WTC11 (cell line): ENCODE measurements around the gene METTL24. TPM values are rescaled to one million over a fixed set of nuclear protein-coding genes. Genes with fewer than 3 reads are reported as not detected.

Experiments used
- ATAC-seq: fragments of 200-7000 bp; cut with Tn5 transposase; 2 replicates; pipeline ENCODE4 v1.10.0; 2021; ENCODE audit warnings: mild to moderate bottlenecking, moderate library complexity
- CTCF ChIA-PET: fragments of 300-600 bp; sonication (Branson Sonifier 250); formaldehyde crosslinking; loops from one replicate; lab custom pipeline; 2021; ENCODE audit warnings: antibody characterized with exemption; lab: Charles Lee
- POLR2A ChIA-PET: fragments of 350-600 bp; sonication (Branson Sonifier 250); formaldehyde crosslinking; loops from one replicate; lab custom pipeline; 2021; ENCODE audit warnings: antibody characterized with exemption; lab: Charles Lee
- DNase-seq: peaks from one replicate; pipeline ENCODE4 v3.0.0; 2021; ENCODE audit warnings: low spot score
- H3K27ac Mint-ChIP-seq: 2 replicates; pipeline ENCODE4 v1.8.0; 2021; ENCODE audit warnings: mixed read lengths
- H3K27me3 Mint-ChIP-seq: 2 replicates; pipeline ENCODE4 v1.8.0; 2021; ENCODE audit warnings: low read depth, mild to moderate bottlenecking, moderate library complexity, mixed read lengths
- H3K36me3 Mint-ChIP-seq: 2 replicates; pipeline ENCODE4 v1.8.0; 2021; ENCODE audit warnings: mixed read lengths
- H3K4me1 Mint-ChIP-seq: 2 replicates; pipeline ENCODE4 v1.8.0; 2022; ENCODE audit warnings: mixed read lengths
- H3K4me3 Mint-ChIP-seq: 2 replicates; pipeline ENCODE4 v1.8.0; 2021; ENCODE audit warnings: mild to moderate bottlenecking, moderate library complexity, mixed read lengths
- H3K9me3 Mint-ChIP-seq: 2 replicates; pipeline ENCODE4 v1.8.0; 2021; ENCODE audit warnings: mixed read lengths
- AFF4 ChIP-seq: sonication (generic); formaldehyde crosslinking; IDR thresholded peaks from 2 replicates; pipeline ENCODE4 v1.8.1; 2023; ENCODE audit warnings: mild to moderate bottlenecking, missing genetic modification reagents, borderline replicate concordance
- CDX4 ChIP-seq: fragments of 250-450 bp; sonication (Bioruptor Pico); IDR thresholded peaks from 2 replicates; pipeline ENCODE4 v1.9.0; 2021; ENCODE audit warnings: moderate library complexity, mild to moderate bottlenecking, inconsistent platforms, borderline replicate concordance
- CREB1 ChIP-seq: sonication (generic); formaldehyde crosslinking; IDR thresholded peaks from 2 replicates; pipeline ENCODE4 v1.8.0; 2023; ENCODE audit warnings: mild to moderate bottlenecking, missing genetic modification reagents
- CTCF ChIP-seq: fragments of 200-600 bp; IDR thresholded peaks from 2 replicates; pipeline ENCODE4 v1.8.0; 2022; ENCODE audit warnings: antibody characterized with exemption
- ELF4 ChIP-seq: sonication (generic); formaldehyde crosslinking; IDR thresholded peaks from 2 replicates; pipeline ENCODE4 v1.8.1; 2022; ENCODE audit warnings: low read depth, mild to moderate bottlenecking, moderate library complexity, missing genetic modification reagents
- FOXP1 ChIP-seq: sonication (generic); formaldehyde crosslinking; IDR thresholded peaks from 2 replicates; pipeline ENCODE4 v1.8.0; 2022; ENCODE audit warnings: missing genetic modification reagents, mild to moderate bottlenecking, moderate library complexity, borderline replicate concordance
- JAZF1 ChIP-seq: fragments of 250-450 bp; sonication (Bioruptor Pico); IDR thresholded peaks from 2 replicates; pipeline ENCODE4 v1.9.0; 2021; ENCODE audit warnings: moderate library complexity, mild to moderate bottlenecking, inconsistent platforms
- KAT7 ChIP-seq: sonication (generic); formaldehyde crosslinking; IDR thresholded peaks from 2 replicates; pipeline ENCODE4 v1.8.1; 2023; ENCODE audit warnings: missing genetic modification reagents, mild to moderate bottlenecking, borderline replicate concordance
- MAX ChIP-seq: sonication (generic); formaldehyde crosslinking; IDR thresholded peaks from 2 replicates; pipeline ENCODE4 v1.8.0; 2022; ENCODE audit warnings: mild to moderate bottlenecking, missing genetic modification reagents
- NFE2L1 ChIP-seq: sonication (generic); formaldehyde crosslinking; IDR thresholded peaks from 2 replicates; pipeline ENCODE4 v1.8.1; 2023; ENCODE audit warnings: missing genetic modification reagents
- SP1 ChIP-seq: sonication (generic); formaldehyde crosslinking; conservative IDR thresholded peaks from 2 replicates; pipeline ENCODE4 v1.8.1; 2022; ENCODE audit warnings: missing genetic modification reagents
- USF2 ChIP-seq: sonication (generic); formaldehyde crosslinking; IDR thresholded peaks from 2 replicates; pipeline ENCODE4 v1.8.1; 2023; ENCODE audit warnings: mild to moderate bottlenecking, missing genetic modification reagents, moderate library complexity
- ZBTB43 ChIP-seq: sonication (generic); formaldehyde crosslinking; IDR thresholded peaks from 2 replicates; pipeline ENCODE4 v1.8.1; 2023; ENCODE audit warnings: mild to moderate bottlenecking, missing genetic modification reagents
- ZNF232 ChIP-seq: sonication (generic); formaldehyde crosslinking; IDR thresholded peaks from 2 replicates; pipeline ENCODE4 v1.8.0; 2022; ENCODE audit warnings: mild to moderate bottlenecking, missing genetic modification reagents
- total RNA-seq: library from RNA; stranded (reverse); gene quantifications from 3 replicates; pipeline ENCODE4 v1.2.3, GENCODE V29; 2021
- TF ChIP-seq, protein P1 (sequence below): fragments of 250-450 bp; sonication (Bioruptor Pico); IDR thresholded peaks from 2 replicates; pipeline ENCODE4 v1.9.0; 2021; ENCODE audit warnings: mild to moderate bottlenecking, borderline replicate concordance
- TF ChIP-seq, protein P2 (sequence below): sonication (generic); formaldehyde crosslinking; IDR thresholded peaks from 2 replicates; pipeline ENCODE4 v1.8.0; 2022; ENCODE audit warnings: missing genetic modification reagents
- TF ChIP-seq, protein P3 (sequence below): fragments of 250-450 bp; sonication (Bioruptor Pico); IDR thresholded peaks from 2 replicates; pipeline ENCODE4 v2.1.2; 2022; ENCODE audit warnings: mild to moderate bottlenecking, moderate library complexity

METTL24 gene
- total RNA-seq, 1 experiment from 2014 or later, result 0.31 TPM

DNA sequence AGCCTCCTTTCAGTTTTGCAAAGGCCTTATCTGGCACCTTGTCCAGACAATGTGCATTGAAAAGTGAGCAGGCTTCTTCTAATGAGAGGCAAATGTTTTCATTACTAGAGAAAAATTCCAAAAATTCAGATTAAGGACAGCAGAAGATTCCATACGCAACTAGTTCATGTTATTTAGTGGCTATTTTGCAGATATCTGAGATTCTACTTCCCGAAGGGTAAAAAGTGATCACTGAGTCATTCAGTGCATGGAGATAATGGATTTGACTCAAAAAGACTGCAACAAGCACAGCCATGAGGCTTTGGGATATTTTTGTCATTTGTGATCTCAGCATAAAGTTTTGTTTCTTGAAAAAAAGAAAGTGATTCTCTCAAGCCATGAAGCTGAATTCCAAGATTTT, 29.9 kb downstream of the METTL24 start (continued):
- TF ChIP-seq, protein P1, sequence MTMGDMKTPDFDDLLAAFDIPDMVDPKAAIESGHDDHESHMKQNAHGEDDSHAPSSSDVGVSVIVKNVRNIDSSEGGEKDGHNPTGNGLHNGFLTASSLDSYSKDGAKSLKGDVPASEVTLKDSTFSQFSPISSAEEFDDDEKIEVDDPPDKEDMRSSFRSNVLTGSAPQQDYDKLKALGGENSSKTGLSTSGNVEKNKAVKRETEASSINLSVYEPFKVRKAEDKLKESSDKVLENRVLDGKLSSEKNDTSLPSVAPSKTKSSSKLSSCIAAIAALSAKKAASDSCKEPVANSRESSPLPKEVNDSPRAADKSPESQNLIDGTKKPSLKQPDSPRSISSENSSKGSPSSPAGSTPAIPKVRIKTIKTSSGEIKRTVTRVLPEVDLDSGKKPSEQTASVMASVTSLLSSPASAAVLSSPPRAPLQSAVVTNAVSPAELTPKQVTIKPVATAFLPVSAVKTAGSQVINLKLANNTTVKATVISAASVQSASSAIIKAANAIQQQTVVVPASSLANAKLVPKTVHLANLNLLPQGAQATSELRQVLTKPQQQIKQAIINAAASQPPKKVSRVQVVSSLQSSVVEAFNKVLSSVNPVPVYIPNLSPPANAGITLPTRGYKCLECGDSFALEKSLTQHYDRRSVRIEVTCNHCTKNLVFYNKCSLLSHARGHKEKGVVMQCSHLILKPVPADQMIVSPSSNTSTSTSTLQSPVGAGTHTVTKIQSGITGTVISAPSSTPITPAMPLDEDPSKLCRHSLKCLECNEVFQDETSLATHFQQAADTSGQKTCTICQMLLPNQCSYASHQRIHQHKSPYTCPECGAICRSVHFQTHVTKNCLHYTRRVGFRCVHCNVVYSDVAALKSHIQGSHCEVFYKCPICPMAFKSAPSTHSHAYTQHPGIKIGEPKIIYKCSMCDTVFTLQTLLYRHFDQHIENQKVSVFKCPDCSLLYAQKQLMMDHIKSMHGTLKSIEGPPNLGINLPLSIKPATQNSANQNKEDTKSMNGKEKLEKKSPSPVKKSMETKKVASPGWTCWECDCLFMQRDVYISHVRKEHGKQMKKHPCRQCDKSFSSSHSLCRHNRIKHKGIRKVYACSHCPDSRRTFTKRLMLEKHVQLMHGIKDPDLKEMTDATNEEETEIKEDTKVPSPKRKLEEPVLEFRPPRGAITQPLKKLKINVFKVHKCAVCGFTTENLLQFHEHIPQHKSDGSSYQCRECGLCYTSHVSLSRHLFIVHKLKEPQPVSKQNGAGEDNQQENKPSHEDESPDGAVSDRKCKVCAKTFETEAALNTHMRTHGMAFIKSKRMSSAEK (CRISPR knock-in tag), result no peak
- no peak for TF ChIP-seq FOXP1 (CRISPR knock-in tag)
- TF ChIP-seq, all 79 proteins: peak for 0

- ATAC-seq, result no peak
- Mint-ChIP-seq H3K4me3 (no peak overlapping the region), H3K9me3 (no peaks in the 10 kb centered on the region), H3K27me3 (peaks cover under 1% of the 10 kb centered on the region; the same call in 1 of the 2 replicates), H3K4me1 (peaks cover 55% of the 10 kb centered on the region), H3K36me3 (no peaks in the 10 kb centered on the region), H3K27ac (no peak overlapping the region)
- ChIA-PET CTCF (interaction anchor here (2.8 kb wide), 1 partner anchor 14 kb away, joined by 19 read pairs; no protein-coding TSS in a partner anchor), POLR2A (interaction anchor here (0.6 kb wide), 1 partner anchor 22 kb away, joined by 3 read pairs; no protein-coding TSS in a partner anchor)
- no peak for DNase-seq
- TF ChIP-seq ZNF232 (CRISPR knock-in tag) (no peak), MAX (no peak), ELF4 (no peak), CREB1 (CRISPR knock-in tag) (no peak), JAZF1 (CRISPR knock-in tag) (no peak), USF2 (CRISPR knock-in tag) (no peak), CDX4 (CRISPR knock-in tag) (no peak), ZBTB43 (CRISPR knock-in tag) (no peak), KAT7 (CRISPR knock-in tag) (no peak), CTCF (no peak), SP1 (CRISPR knock-in tag) (no peak), AFF4 (no peak), NFE2L1 (no peak)
- TF ChIP-seq, protein P2, sequence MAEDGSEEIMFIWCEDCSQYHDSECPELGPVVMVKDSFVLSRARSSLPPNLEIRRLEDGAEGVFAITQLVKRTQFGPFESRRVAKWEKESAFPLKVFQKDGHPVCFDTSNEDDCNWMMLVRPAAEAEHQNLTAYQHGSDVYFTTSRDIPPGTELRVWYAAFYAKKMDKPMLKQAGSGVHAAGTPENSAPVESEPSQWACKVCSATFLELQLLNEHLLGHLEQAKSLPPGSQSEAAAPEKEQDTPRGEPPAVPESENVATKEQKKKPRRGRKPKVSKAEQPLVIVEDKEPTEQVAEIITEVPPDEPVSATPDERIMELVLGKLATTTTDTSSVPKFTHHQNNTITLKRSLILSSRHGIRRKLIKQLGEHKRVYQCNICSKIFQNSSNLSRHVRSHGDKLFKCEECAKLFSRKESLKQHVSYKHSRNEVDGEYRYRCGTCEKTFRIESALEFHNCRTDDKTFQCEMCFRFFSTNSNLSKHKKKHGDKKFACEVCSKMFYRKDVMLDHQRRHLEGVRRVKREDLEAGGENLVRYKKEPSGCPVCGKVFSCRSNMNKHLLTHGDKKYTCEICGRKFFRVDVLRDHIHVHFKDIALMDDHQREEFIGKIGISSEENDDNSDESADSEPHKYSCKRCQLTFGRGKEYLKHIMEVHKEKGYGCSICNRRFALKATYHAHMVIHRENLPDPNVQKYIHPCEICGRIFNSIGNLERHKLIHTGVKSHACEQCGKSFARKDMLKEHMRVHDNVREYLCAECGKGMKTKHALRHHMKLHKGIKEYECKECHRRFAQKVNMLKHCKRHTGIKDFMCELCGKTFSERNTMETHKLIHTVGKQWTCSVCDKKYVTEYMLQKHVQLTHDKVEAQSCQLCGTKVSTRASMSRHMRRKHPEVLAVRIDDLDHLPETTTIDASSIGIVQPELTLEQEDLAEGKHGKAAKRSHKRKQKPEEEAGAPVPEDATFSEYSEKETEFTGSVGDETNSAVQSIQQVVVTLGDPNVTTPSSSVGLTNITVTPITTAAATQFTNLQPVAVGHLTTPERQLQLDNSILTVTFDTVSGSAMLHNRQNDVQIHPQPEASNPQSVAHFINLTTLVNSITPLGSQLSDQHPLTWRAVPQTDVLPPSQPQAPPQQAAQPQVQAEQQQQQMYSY (CRISPR knock-in tag), result no peak
- TF ChIP-seq, protein P3, sequence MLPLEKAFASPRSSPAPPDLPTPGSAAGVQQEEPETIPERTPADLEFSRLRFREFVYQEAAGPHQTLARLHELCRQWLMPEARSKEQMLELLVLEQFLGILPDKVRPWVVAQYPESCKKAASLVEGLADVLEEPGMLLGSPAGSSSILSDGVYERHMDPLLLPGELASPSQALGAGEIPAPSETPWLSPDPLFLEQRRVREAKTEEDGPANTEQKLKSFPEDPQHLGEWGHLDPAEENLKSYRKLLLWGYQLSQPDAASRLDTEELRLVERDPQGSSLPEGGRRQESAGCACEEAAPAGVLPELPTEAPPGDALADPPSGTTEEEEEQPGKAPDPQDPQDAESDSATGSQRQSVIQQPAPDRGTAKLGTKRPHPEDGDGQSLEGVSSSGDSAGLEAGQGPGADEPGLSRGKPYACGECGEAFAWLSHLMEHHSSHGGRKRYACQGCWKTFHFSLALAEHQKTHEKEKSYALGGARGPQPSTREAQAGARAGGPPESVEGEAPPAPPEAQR (CRISPR knock-in tag), result no peak
Measured at GRCh38 chr6:110327391-110327790, 30.8 kb downstream of the METTL24 start.
